GM18505 (cell line): ENCODE measurements around the gene CACYBP.

ENCODE experiments used
- ATAC-seq: cut with Tn5 transposase; IDR thresholded peaks from one replicate; pipeline ENCODE4 v1.9.1; 2021; ENCODE audit not compliant: unreplicated experiment
- POLR2A ChIP-seq: IDR thresholded peaks from 4 replicates; pipeline ENCODE4 v1.6.1; 2011; ENCODE audit warnings: borderline replicate concordance; ENCODE audit not compliant: insufficient read depth, insufficient read length; ENCODE audit errors: extremely low read depth

Gene CACYBP

GRCh38 chr1:174988986-174989385, 10.8 kb upstream of the CACYBP start:
- no peak for ATAC-seq
- no peak for TF ChIP-seq POLR2A

GRCh38 chr1:174989536-174990220, 10.1 kb upstream of the CACYBP start:
- no peak for ATAC-seq
- TF ChIP-seq POLR2A = no peak

- TF ChIP-seq POLR2A = no peak
- ATAC-seq = no peak
Measured at GRCh38 chr1:174990382-174990999, 9.3 kb upstream of the CACYBP start.

GRCh38 chr1:174991473-174991872, 8.3 kb upstream of the CACYBP start:
- TF ChIP-seq POLR2A = no peak
- no peak for ATAC-seq

- no peak for TF ChIP-seq POLR2A
- no peak for ATAC-seq
Measured at GRCh38 chr1:174995121-174995520, 4.6 kb upstream of the CACYBP start.

- TF ChIP-seq POLR2A = no peak
- ATAC-seq = no peak
Measured at GRCh38 chr1:174995916-174996315, 3.8 kb upstream of the CACYBP start.

GRCh38 chr1:174996476-174996875, 3.3 kb upstream of the CACYBP start:
- no peak for TF ChIP-seq POLR2A
- no peak for ATAC-seq

GRCh38 chr1:174997041-174997440, 2.7 kb upstream of the CACYBP start:
- no peak for TF ChIP-seq POLR2A
- ATAC-seq = no peak

- ATAC-seq = peak; percentile 0
- no peak for TF ChIP-seq POLR2A
Measured at GRCh38 chr1:174998569-174999215, 1.1 kb upstream of the CACYBP start.

- peak; percentile 98 for TF ChIP-seq POLR2A
- peak; percentile 73 for ATAC-seq
Measured at GRCh38 chr1:174999216-174999935, 371 bp upstream of the CACYBP start.

GRCh38 chr1:175000697-175001187, 995 bp downstream of the CACYBP start:
- TF ChIP-seq POLR2A = no peak
- ATAC-seq = no peak

- no peak for ATAC-seq
- no peak for TF ChIP-seq POLR2A
Measured at GRCh38 chr1:175002910-175003517, 3.3 kb downstream of the CACYBP start.

GRCh38 chr1:175003521-175003920, 3.8 kb downstream of the CACYBP start:
- ATAC-seq = no peak
- TF ChIP-seq POLR2A = no peak
